Fibroblast of lung (primary cell): ENCODE measurements around the gene PRRC2B. TPM values are rescaled to one million over a fixed set of nuclear protein-coding genes. Genes with fewer than 3 reads are reported as not detected.
"Not testable (repeated sequence)": the region's sequence is repeated elsewhere in the genome, so short reads cannot be mapped to it uniquely, and the experiment has no call there.

ENCODE experiments used
- DNase-seq, 2 donors: peaks; one replicate each; pipeline versions ENCODE4 v3.0.0 to v3.0.0-alpha.2; 2010; ENCODE audit warnings: low read depth in 2 of 2
- H2AFZ ChIP-seq: 2 replicates; pipeline ENCODE4 v1.5.1; 2012; ENCODE audit warnings: low read length, control low read depth, inconsistent platforms
- H3K27ac ChIP-seq: 2 replicates; pipeline ENCODE4 v1.5.1; 2011; ENCODE audit warnings: low read length, control low read depth; ENCODE audit not compliant: insufficient read depth
- H3K27me3 ChIP-seq: 2 replicates; pipeline ENCODE4 v1.5.1; 2011; ENCODE audit warnings: mild to moderate bottlenecking, low read length; ENCODE audit not compliant: control insufficient read depth, insufficient read depth
- H3K36me3 ChIP-seq: 2 replicates; pipeline ENCODE4 v1.5.1; 2011; ENCODE audit warnings: low read length; ENCODE audit not compliant: control insufficient read depth, insufficient read depth
- H3K4me1 ChIP-seq: 2 replicates; pipeline ENCODE4 v1.5.1; 2011; ENCODE audit warnings: low read length; ENCODE audit not compliant: control insufficient read depth, insufficient read depth; ENCODE audit errors: extremely low read depth
- H3K4me2 ChIP-seq: 2 replicates; pipeline ENCODE4 v1.5.1; 2011; ENCODE audit warnings: low read length, control low read depth; ENCODE audit not compliant: insufficient read depth; ENCODE audit errors: extremely low read depth
- H3K4me3 ChIP-seq, 4 experiments: fragments of 200-600 bp in 1 of 4; sonication (generic) in 1 of 4; replicated peaks in 1 of 4; 2 replicates each; pipeline ENCODE4 v1.5.1; 2011 to 2016; ENCODE audit warnings: low read length in 4 of 4, low read depth in 3 of 4, mild to moderate bottlenecking in 3 of 4, control low read depth in 2 of 4, inconsistent platforms in 1 of 4, mixed read lengths in 1 of 4; ENCODE audit not compliant: insufficient read depth in 1 of 4; ENCODE audit errors: control extremely low read depth in 1 of 4
- H3K79me2 ChIP-seq: 2 replicates; pipeline ENCODE4 v1.5.1; 2012; ENCODE audit warnings: mild to moderate bottlenecking, low read length, inconsistent platforms; ENCODE audit not compliant: control insufficient read depth, insufficient read depth
- H3K9ac ChIP-seq: 2 replicates; pipeline ENCODE4 v1.5.1; 2011; ENCODE audit warnings: mild to moderate bottlenecking, low read length, control low read depth; ENCODE audit not compliant: insufficient read depth
- H3K9me3 ChIP-seq: 2 replicates; pipeline ENCODE4 v1.5.1; 2012; ENCODE audit warnings: low read depth, low read length; ENCODE audit not compliant: control insufficient read depth, insufficient read depth
- H4K20me1 ChIP-seq: 2 replicates; pipeline ENCODE4 v1.5.1; 2011; ENCODE audit warnings: low read length; ENCODE audit not compliant: control insufficient read depth, insufficient read depth; ENCODE audit errors: extremely low read depth
- EZH2 ChIP-seq: IDR thresholded peaks from 2 replicates; pipeline ENCODE4 v1.5.1; 2012; ENCODE audit warnings: low read length, control low read depth, mild to moderate bottlenecking; ENCODE audit errors: missing control alignments
- polyA plus RNA-seq, 2 donors: library from polyadenylated mRNA; depleted of rRNA in 1 of 2; stranded (reverse) in 1 of 2; unstranded in 1 of 2; fragments of >200 nt; gene quantifications; 2 replicates each; pipeline ENCODE4 v1.2.1, GENCODE V29; 2011 to 2012; ENCODE audit warnings: missing spikeins in 1 of 2
- total RNA-seq: library from RNA; depleted of rRNA; stranded (reverse); fragments of >200 nt; gene quantifications from 2 replicates; pipeline ENCODE4 v1.2.1, GENCODE V29; 2014
- TF ChIP-seq, protein P1 (sequence below), 2 donors: IDR thresholded peaks in 1 of 2; conservative IDR thresholded peaks in 1 of 2; 1 replicate in 1 of 2; 2 replicates in 1 of 2; pipeline ENCODE4 v1.5.1; 2011 to 2012; ENCODE audit warnings: low read length in 2 of 2, control low read depth in 1 of 2, inconsistent platforms in 1 of 2, low read depth in 1 of 2, mild to moderate bottlenecking in 1 of 2

The PRRC2B gene
- total and polyA plus RNA-seq, 2 donors (not counting 1 experiment from before 2014, with no cell fraction given): 29.9 to 66.4 TPM

DNA sequence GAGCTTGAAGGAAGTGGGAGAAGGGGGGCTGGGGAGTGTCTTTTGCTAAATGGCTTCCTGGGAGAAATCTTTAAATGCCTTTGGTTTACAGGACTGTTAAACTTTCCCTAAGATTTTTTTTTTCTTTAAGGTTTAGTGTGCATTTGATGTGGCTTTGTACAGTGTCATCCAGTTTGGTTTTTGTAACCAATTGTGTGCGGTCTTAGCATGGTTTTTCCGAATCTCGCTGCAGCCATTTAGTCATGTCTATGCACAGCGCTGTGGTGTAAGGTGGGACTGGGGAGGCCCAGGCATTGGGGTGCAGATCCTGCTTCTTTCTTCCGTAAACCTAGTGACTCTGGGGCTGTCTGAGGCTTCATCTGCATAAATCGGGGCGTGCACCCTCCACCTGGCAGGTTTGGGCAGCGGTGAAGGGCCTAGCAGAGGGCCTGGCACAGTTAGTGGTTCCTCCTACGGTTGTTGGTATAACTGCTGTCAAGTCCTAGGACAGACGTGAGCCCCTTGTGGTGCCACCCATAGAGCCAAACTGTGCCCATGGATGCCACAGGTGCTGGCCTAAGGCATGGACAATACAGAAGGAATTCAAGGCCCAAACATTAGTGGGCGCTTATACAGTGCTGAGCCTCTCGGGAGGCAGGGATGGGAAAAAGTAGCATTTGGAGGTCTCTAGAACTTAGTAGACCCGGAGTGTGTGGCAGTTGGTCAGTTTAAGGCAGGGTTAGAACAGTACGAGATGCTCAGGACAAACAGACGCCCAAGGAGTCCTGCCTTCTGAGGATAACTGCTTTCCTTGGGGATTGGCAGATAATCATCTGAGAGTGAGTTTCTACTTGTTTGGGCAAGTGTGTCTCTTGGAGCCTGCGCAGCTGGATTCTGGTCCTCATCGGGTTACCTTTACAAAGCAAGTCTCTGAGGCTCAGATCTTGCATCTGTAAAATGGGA, 1.5 kb downstream of the PRRC2B start:
- TF ChIP-seq EZH2: no peak
- TF ChIP-seq, protein P1, sequence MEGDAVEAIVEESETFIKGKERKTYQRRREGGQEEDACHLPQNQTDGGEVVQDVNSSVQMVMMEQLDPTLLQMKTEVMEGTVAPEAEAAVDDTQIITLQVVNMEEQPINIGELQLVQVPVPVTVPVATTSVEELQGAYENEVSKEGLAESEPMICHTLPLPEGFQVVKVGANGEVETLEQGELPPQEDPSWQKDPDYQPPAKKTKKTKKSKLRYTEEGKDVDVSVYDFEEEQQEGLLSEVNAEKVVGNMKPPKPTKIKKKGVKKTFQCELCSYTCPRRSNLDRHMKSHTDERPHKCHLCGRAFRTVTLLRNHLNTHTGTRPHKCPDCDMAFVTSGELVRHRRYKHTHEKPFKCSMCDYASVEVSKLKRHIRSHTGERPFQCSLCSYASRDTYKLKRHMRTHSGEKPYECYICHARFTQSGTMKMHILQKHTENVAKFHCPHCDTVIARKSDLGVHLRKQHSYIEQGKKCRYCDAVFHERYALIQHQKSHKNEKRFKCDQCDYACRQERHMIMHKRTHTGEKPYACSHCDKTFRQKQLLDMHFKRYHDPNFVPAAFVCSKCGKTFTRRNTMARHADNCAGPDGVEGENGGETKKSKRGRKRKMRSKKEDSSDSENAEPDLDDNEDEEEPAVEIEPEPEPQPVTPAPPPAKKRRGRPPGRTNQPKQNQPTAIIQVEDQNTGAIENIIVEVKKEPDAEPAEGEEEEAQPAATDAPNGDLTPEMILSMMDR (conservative IDR thresholded peaks at IDR 0.05 in 1 of 2, IDR thresholded peaks at IDR 0.05 in 1 of 2; ENCODE audit: low read depth in 1 of 2, low read length in 2 of 2): peak in 1 of 2 donors; percentile 5
- Histone ChIP-seq H3K36me3 (no peaks in the 10 kb centered on the region), H3K9ac (peak overlapping the region; percentile 87), H3K27me3 (no peaks in the 10 kb centered on the region), H3K4me1 (peaks cover 25% of the 10 kb centered on the region), H3K4me3 (peak overlapping the region; percentile 68 to 90 (median 80)), H3K9me3 (no peaks in the 10 kb centered on the region), H3K79me2 (peaks cover 57% of the 10 kb centered on the region), H3K4me2 (peak overlapping the region; percentile 97), H4K20me1 (peaks cover 5% of the 10 kb centered on the region), H2AFZ (no peak overlapping the region), H3K27ac (peak overlapping the region; percentile 78)
- peak in 1 of 2 donors; percentile 38 for DNase-seq

DNA sequence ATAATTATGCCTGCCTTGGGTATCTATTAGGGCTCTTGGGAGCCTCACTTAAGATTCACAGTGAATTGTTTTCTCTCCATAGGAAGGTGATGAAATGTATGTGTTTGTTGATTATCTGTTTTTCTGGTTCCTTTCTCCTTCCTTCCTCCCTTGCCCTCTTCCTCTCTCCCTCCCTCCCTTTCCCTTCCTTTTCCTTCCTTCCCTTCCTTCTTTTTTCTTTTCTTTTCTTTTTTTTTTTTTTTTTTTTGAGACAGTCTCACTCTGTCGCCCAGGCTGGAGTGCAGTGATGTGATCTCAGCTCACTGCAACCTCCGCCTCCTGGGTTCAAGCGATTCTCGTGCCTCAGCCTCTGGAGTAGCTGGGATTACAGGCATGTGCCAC, 2.2 kb downstream of the PRRC2B start:
- DNase-seq, H3K9me3 ChIP-seq, H2AFZ ChIP-seq, H4K20me1 ChIP-seq, H3K27me3 ChIP-seq, H3K36me3 ChIP-seq: not testable (repeated sequence)
- Histone ChIP-seq H3K4me2 (peak overlapping the region; percentile 97), H3K4me3 (peak overlapping the region; percentile 68 to 90 (median 80)), H3K27ac (peak overlapping the region; percentile 78), H3K9ac (peak overlapping the region; percentile 32), H3K79me2 (peaks cover 63% of the 10 kb centered on the region), H3K4me1 (peaks cover 25% of the 10 kb centered on the region)

DNA sequence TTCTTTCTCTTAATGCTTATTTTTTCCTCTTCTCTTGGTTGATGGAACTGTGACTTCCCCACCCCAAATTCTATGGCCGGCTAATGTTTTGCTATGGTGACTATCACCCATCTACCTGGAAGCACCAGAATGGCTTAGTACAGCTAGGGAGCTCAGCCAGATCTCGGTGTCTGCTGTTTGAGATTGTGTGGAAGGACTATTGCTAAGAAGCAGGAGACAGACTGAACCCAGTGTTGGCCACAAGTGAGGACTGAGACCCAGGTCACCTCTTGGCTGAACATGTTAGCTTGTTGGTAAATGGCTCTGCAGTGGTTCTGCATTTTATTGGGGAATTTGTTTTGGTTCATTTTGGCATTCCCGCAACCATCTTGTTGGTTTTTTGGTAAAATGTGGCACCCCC, 2.7 kb downstream of the PRRC2B start:
- peak overlapping the region; percentile 38 to 87 (median 51) for H3K4me3 ChIP-seq
- H3K79me2 ChIP-seq: peaks cover 68% of the 10 kb centered on the region
- no peak overlapping the region for H3K9ac ChIP-seq
- no peak overlapping the region for H2AFZ ChIP-seq
- no peak for TF ChIP-seq EZH2
- TF ChIP-seq, protein P1 (conservative IDR thresholded peaks at IDR 0.05 in 1 of 2, IDR thresholded peaks at IDR 0.05 in 1 of 2; ENCODE audit: low read depth in 1 of 2, low read length in 2 of 2): no peak
- peaks cover 27% of the 10 kb centered on the region for H3K4me1 ChIP-seq
- no peaks in the 10 kb centered on the region for H3K27me3 ChIP-seq
- no peak for DNase-seq
- H3K4me2 ChIP-seq: peak overlapping the region; percentile 97
- H3K9me3 ChIP-seq: no peaks in the 10 kb centered on the region
- H4K20me1 ChIP-seq: peaks cover 5% of the 10 kb centered on the region
- H3K36me3 ChIP-seq: no peaks in the 10 kb centered on the region
- peak overlapping the region; percentile 71 for H3K27ac ChIP-seq
